ENCODE results near the gene LRRTM4. TPM values are rescaled to one million over a fixed set of nuclear protein-coding genes. Genes with fewer than 3 reads are reported as not detected.
"Not testable (repeated sequence)": the region's sequence is repeated elsewhere in the genome, so short reads cannot be mapped to it uniquely, and the experiment has no call there.

LRRTM4 gene
- total RNA-seq, 1 donor from 2014 or later = 0.98 TPM

GRCh38 chr2:77185052-77185451 is 337.1 kb downstream of the LRRTM4 start:
- TF ChIP-seq POLR2AphosphoS5 (IDR thresholded peaks at IDR 0.05; ENCODE audit: insufficient read depth in 1 of 2, low read depth in 1 of 2) = no peak
- TF ChIP-seq POLR2A (IDR thresholded peaks at IDR 0.05) = no peak
- no peak for TF ChIP-seq CTCF (IDR thresholded peaks at IDR 0.05)
- Histone ChIP-seq H3K27ac (no peak overlapping the region), H3K9me3 (no peaks in the 10 kb centered on the region), H3K36me3 (no peaks in the 10 kb centered on the region), H3K27me3 (no peaks in the 10 kb centered on the region), H3K4me3 (no peak overlapping the region), H3K4me1 (no peaks in the 10 kb centered on the region)
- DNase-seq (ENCODE audit: extremely low spot score in 2 of 2) = no peak
- intact Hi-C loops (cut with DNase I) = no loop called here

GRCh38 chr2:77179297-77179696 is 342.9 kb downstream of the LRRTM4 start:
- H3K4me3 ChIP-seq = no peak overlapping the region
- intact Hi-C loops (cut with DNase I) = no loop called here

GRCh38 chr2:77175266-77175780 is 346.9 kb downstream of the LRRTM4 start:
- H3K27me3 ChIP-seq; H3K4me3 ChIP-seq; H3K36me3 ChIP-seq; H3K27ac ChIP-seq; intact Hi-C loops (cut with DNase I); H3K9me3 ChIP-seq; DNase-seq (ENCODE audit: extremely low spot score in 2 of 2); H3K4me1 ChIP-seq: not testable (repeated sequence)

More at GRCh38 chr2:77179297-77179696, 342.9 kb downstream of the LRRTM4 start:
- H3K4me1 ChIP-seq = no peaks in the 10 kb centered on the region
- H3K9me3 ChIP-seq = no peaks in the 10 kb centered on the region
- no peak for DNase-seq (ENCODE audit: extremely low spot score in 2 of 2)
- no peak overlapping the region for H3K27ac ChIP-seq
- TF ChIP-seq POLR2A (IDR thresholded peaks at IDR 0.05) (no peak), CTCF (IDR thresholded peaks at IDR 0.05) (no peak), POLR2AphosphoS5 (IDR thresholded peaks at IDR 0.05; ENCODE audit: insufficient read depth in 1 of 2, low read depth in 1 of 2) (no peak)
- no peaks in the 10 kb centered on the region for H3K36me3 ChIP-seq
- H3K27me3 ChIP-seq = no peaks in the 10 kb centered on the region

- no peaks in the 10 kb centered on the region for H3K9me3 ChIP-seq
- no peak overlapping the region for H3K27ac ChIP-seq
- H3K4me3 ChIP-seq = no peak overlapping the region
- intact Hi-C loops (cut with DNase I) = no loop called here
- no peak for DNase-seq (ENCODE audit: extremely low spot score in 2 of 2)
- no peaks in the 10 kb centered on the region for H3K4me1 ChIP-seq
- no peak for TF ChIP-seq POLR2A (IDR thresholded peaks at IDR 0.05)
- TF ChIP-seq POLR2AphosphoS5 (IDR thresholded peaks at IDR 0.05; ENCODE audit: insufficient read depth in 1 of 2, low read depth in 1 of 2) = no peak
- TF ChIP-seq CTCF (IDR thresholded peaks at IDR 0.05) = no peak
- H3K36me3 ChIP-seq = no peaks in the 10 kb centered on the region
- no peaks in the 10 kb centered on the region for H3K27me3 ChIP-seq
Observed at GRCh38 chr2:77169426-77169825, 352.8 kb downstream of the LRRTM4 start.

GRCh38 chr2:77164021-77164420 is 358.2 kb downstream of the LRRTM4 start:
- H3K27ac ChIP-seq; H3K36me3 ChIP-seq; intact Hi-C loops (cut with DNase I); H3K9me3 ChIP-seq; H3K4me3 ChIP-seq; DNase-seq (ENCODE audit: extremely low spot score in 2 of 2); H3K27me3 ChIP-seq; H3K4me1 ChIP-seq: not testable (repeated sequence)

- H3K4me1 ChIP-seq = no peaks in the 10 kb centered on the region
- DNase-seq (ENCODE audit: extremely low spot score in 2 of 2) = no peak
- no peaks in the 10 kb centered on the region for H3K9me3 ChIP-seq
- intact Hi-C loops (cut with DNase I) = no loop called here
- no peaks in the 10 kb centered on the region for H3K27me3 ChIP-seq
- no peaks in the 10 kb centered on the region for H3K36me3 ChIP-seq
- no peak overlapping the region for H3K27ac ChIP-seq
- H3K4me3 ChIP-seq = no peak overlapping the region
- TF ChIP-seq POLR2A (IDR thresholded peaks at IDR 0.05) (no peak), POLR2AphosphoS5 (IDR thresholded peaks at IDR 0.05; ENCODE audit: insufficient read depth in 1 of 2, low read depth in 1 of 2) (no peak), CTCF (IDR thresholded peaks at IDR 0.05) (no peak)
Observed at GRCh38 chr2:77161009-77161408, 361.2 kb downstream of the LRRTM4 start.

Measured in vagina (tissue), 2 donors.